Liver (tissue), 3 donors: ENCODE measurements around the gene ETV4.

Experiments used
- FOXA1 ChIP-seq: IDR thresholded peaks from 2 replicates; pipeline ENCODE4 v1.6.1; 2016; ENCODE audit warnings: antibody characterized with exemption
- JUND ChIP-seq, 2 donors: IDR thresholded peaks; 2 replicates each; pipeline ENCODE4 v1.6.1; 2016; ENCODE audit warnings: antibody characterized with exemption in 2 of 2
- SP1 ChIP-seq: IDR thresholded peaks from 2 replicates; pipeline ENCODE4 v1.6.1; 2018; ENCODE audit warnings: antibody characterized with exemption, mild to moderate bottlenecking
- YY1 ChIP-seq: IDR thresholded peaks from 2 replicates; pipeline ENCODE4 v1.6.1; 2016; ENCODE audit warnings: antibody characterized with exemption, mild to moderate bottlenecking
- TF ChIP-seq, protein P1 (sequence below): fragments of 150-350 bp; IDR thresholded peaks from 2 replicates; pipeline ENCODE4 v1.5.1; 2017; ENCODE audit warnings: improper control_type of control experiment, low read depth, low read length; ENCODE audit not compliant: missing input control
- TF ChIP-seq, protein P2 (sequence below): IDR thresholded peaks from 2 replicates; pipeline ENCODE4 v1.6.1; 2016; ENCODE audit warnings: antibody characterized with exemption
- donor health status: healthy.
- donor health status: healthy.

DNA sequence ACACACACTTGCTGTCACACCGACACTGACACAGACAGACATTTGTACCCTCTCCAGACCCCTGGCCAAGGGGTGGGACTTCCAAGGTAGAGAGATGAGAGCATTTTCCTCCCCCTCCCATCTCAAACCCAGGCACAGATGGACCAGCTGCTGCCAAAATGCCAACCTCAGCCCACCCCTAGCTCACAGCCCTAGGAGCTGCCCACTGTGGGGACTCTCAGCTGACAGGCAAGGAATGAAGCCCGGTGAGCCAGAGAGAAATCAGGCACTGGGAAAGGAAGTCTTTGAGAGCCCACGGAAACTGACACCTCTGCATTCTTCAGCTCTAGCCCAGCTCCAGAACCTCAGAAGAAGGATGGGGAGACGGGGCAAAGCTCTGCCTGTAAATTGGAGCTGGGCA is 2.8 kb downstream of the ETV4 start:
- TF ChIP-seq, protein P1, sequence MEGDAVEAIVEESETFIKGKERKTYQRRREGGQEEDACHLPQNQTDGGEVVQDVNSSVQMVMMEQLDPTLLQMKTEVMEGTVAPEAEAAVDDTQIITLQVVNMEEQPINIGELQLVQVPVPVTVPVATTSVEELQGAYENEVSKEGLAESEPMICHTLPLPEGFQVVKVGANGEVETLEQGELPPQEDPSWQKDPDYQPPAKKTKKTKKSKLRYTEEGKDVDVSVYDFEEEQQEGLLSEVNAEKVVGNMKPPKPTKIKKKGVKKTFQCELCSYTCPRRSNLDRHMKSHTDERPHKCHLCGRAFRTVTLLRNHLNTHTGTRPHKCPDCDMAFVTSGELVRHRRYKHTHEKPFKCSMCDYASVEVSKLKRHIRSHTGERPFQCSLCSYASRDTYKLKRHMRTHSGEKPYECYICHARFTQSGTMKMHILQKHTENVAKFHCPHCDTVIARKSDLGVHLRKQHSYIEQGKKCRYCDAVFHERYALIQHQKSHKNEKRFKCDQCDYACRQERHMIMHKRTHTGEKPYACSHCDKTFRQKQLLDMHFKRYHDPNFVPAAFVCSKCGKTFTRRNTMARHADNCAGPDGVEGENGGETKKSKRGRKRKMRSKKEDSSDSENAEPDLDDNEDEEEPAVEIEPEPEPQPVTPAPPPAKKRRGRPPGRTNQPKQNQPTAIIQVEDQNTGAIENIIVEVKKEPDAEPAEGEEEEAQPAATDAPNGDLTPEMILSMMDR, result no peak
- TF ChIP-seq SP1 (no peak), YY1 (no peak), FOXA1 (no peak), JUND (IDR thresholded peaks at IDR 0.05) (no peak)
- TF ChIP-seq, protein P2, sequence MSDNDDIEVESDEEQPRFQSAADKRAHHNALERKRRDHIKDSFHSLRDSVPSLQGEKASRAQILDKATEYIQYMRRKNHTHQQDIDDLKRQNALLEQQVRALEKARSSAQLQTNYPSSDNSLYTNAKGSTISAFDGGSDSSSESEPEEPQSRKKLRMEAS, result no peak
